HepG2 (cell line): Measurements from ENCODE around the gene KLHL5.

Source experiments
- CERS6 ChIP-seq: sonication (generic); formaldehyde crosslinking; IDR thresholded peaks from 2 replicates; pipeline ENCODE4 v1.5.0; 2020; ENCODE audit warnings: missing genetic modification reagents
- CHD4 ChIP-seq: fragments of 200-600 bp; sonication (generic); IDR thresholded peaks from 2 replicates; pipeline ENCODE4 v1.7.0; 2017; ENCODE audit warnings: mild to moderate bottlenecking, low read length, borderline replicate concordance
- CREB1 ChIP-seq, 2 experiments: fragments of 450-650 bp in 1 of 2; IDR thresholded peaks; 2 replicates each; pipeline ENCODE4 v1.6.1; 2016 to 2017; ENCODE audit warnings: control low read depth in 1 of 2, mild to moderate bottlenecking in 1 of 2, missing compliant biosample characterization in 1 of 2, missing genetic modification characterization in 1 of 2
- FOXA3 ChIP-seq: IDR thresholded peaks from 2 replicates; pipeline ENCODE4 v1.6.1; 2016; ENCODE audit warnings: missing genetic modification reagents, missing compliant biosample characterization
- FOXP1 ChIP-seq, 2 experiments: fragments of 450-650 bp in 1 of 2; IDR thresholded peaks; 2 replicates each; pipeline ENCODE4 v1.6.1; 2017 to 2018; ENCODE audit warnings: antibody characterized with exemption in 1 of 2
- HHEX ChIP-seq: IDR thresholded peaks from 2 replicates; pipeline ENCODE4 v1.6.1; 2016; ENCODE audit warnings: control low read depth
- NR1H2 ChIP-seq: sonication (generic); formaldehyde crosslinking; IDR thresholded peaks from 2 replicates; pipeline ENCODE4 v1.8.1; 2022; ENCODE audit warnings: low read depth, missing genetic modification reagents, borderline replicate concordance
- RNF2 ChIP-seq: fragments of 450-650 bp; conservative IDR thresholded peaks from 2 replicates; pipeline ENCODE4 v1.6.1; 2016; ENCODE audit warnings: low read depth
- SOX13 ChIP-seq, 3 experiments: fragments of 450-650 bp in 1 of 3; sonication (generic) in 1 of 3; formaldehyde crosslinking in 1 of 3; IDR thresholded peaks in 2 of 3; conservative IDR thresholded peaks in 1 of 3; 2 replicates each; pipeline versions ENCODE4 v1.5.0 to v1.6.1; 2016 to 2020; ENCODE audit warnings: antibody characterized with exemption in 1 of 3, mild to moderate bottlenecking in 1 of 3, missing compliant biosample characterization in 1 of 3, missing genetic modification reagents in 1 of 3, moderate library complexity in 1 of 3
- TAF15 ChIP-seq: fragments of 200-400 bp; formaldehyde crosslinking; IDR thresholded peaks from one replicate; pipeline ENCODE4 v1.6.1; 2018; ENCODE audit warnings: mild to moderate bottlenecking, low read depth, low read length; ENCODE audit not compliant: poor library complexity, severe bottlenecking
- ZNF326 ChIP-seq: sonication (generic); formaldehyde crosslinking; IDR thresholded peaks from 2 replicates; pipeline ENCODE4 v1.4.0; 2020; ENCODE audit warnings: missing genetic modification reagents, borderline replicate concordance
- ZNF597 ChIP-seq: sonication (generic); formaldehyde crosslinking; IDR thresholded peaks from 2 replicates; pipeline ENCODE4 v1.5.0; 2020; ENCODE audit warnings: missing genetic modification reagents

GRCh38 chr4:39029752-39030694 lies 32.0 kb upstream of the KLHL5 start:
- TF ChIP-seq FOXA3 (CRISPR knock-in tag) (no peak), ZNF597 (no peak), SOX13 (IDR thresholded peaks at IDR 0.05) (no peak), SOX13 (CRISPR knock-in tag; conservative IDR thresholded peaks at IDR 0.05 in 1 of 2, IDR thresholded peaks at IDR 0.05 in 1 of 2) (no peak), ZNF326 (no peak), FOXP1 (IDR thresholded peaks at IDR 0.05) (no peak), FOXP1 (CRISPR knock-in tag; IDR thresholded peaks at IDR 0.05) (no peak), HHEX (CRISPR knock-in tag) (no peak), NR1H2 (CRISPR knock-in tag) (no peak), TAF15 (no peak), CHD4 (no peak), CREB1 (IDR thresholded peaks at IDR 0.05) (no peak), CREB1 (CRISPR knock-in tag; IDR thresholded peaks at IDR 0.05) (no peak), RNF2 (no peak), CERS6 (no peak)
